Measurements from ENCODE around the gene KIAA1586. TPM values are rescaled to one million over a fixed set of nuclear protein-coding genes. Genes with fewer than 3 reads are reported as not detected.
"Not testable (repeated sequence)": the region's sequence is repeated elsewhere in the genome, so short reads cannot be mapped to it uniquely, and the experiment has no call there.

KIAA1586 gene, protein sequence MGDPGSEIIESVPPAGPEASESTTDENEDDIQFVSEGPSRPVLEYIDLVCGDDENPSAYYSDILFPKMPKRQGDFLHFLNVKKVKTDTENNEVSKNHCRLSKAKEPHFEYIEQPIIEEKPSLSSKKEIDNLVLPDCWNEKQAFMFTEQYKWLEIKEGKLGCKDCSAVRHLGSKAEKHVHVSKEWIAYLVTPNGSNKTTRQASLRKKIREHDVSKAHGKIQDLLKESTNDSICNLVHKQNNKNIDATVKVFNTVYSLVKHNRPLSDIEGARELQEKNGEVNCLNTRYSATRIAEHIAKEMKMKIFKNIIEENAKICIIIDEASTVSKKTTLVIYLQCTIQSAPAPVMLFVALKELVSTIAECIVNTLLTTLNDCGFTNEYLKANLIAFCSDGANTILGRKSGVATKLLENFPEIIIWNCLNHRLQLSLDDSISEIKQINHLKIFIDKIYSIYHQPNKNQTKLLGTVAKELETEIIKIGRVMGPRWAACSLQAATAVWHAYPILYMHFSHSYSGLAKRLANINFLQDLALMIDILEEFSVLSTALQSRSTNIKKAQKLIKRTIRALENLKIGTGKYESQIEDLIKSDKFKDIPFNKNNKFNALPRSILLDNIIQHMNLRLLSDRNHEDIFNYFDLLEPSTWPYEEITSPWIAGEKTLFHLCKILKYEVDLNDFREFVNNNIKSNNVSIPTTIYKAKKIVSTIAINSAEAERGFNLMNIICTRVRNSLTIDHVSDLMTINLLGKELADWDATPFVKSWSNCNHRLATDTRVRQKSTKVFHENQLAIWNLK
- 9.8 and 19.2 TPM in 2 replicates for total RNA-seq (2014; rRNA removed; shearing (Covaris generic))

DNA sequence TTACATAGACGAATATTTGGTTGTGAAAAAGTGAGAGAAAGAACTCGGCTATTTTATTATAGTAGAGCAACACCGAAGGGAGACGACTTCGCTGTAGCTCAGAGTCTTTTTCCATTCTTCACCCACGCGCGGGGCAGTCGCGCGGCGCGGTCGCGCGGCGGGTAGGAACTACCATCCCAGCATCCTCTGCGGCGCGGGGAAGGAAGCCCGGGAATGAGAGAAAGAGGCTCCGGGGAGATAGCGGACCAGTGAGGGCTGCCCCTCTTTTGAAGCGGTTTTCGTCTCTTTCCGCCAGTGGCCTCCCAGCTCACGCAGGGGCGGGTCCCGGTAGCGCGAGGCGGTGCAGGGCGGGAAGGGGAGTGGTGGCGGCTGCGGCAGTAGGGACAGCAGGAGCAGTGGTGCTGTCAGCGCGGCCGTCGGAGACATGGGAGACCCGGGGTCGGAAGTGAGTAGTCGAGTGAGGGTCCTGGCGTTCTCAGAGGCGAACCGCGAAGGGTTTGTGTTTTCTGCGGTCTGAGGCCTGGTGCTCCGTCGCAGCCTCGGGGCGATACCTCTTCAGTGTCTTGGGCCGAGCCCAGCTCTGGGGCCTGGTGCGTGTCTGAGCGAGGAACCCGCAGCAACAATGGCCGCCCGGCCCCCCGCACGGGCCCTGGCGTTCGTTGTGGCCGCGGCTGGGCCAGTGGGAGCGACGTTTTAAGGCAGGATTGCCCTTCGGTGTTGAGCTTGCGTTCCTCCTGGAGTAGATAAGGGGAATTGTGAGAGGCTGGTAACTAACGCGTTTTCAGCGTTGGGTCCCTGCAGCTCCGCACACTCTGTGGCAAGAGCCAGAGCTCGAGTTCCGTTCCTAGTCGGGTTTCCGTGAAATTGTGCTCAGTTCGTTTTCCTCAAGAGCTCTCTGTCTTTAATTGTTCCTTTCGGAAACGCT lies at the start of gene KIAA1586:
KIAA1586 (plus strand) TSS at position 362 of the 925 bp plus-strand sequence; CDS start at position 425, 63 bp downstream.
- not testable (repeated sequence) for H3K27me3 ChIP-seq (ENCODE audit: control insufficient read depth, insufficient read depth, low read length); H3K36me3 ChIP-seq (replicated peaks; ENCODE audit: control insufficient read depth, insufficient read depth, low read length)
- DNase-seq: peak; percentile 87
- peak within 1 kb of the TSS; percentile 61 for H3K4me3 ChIP-seq (ENCODE audit: insufficient read depth, low read depth, low read length)

DNA sequence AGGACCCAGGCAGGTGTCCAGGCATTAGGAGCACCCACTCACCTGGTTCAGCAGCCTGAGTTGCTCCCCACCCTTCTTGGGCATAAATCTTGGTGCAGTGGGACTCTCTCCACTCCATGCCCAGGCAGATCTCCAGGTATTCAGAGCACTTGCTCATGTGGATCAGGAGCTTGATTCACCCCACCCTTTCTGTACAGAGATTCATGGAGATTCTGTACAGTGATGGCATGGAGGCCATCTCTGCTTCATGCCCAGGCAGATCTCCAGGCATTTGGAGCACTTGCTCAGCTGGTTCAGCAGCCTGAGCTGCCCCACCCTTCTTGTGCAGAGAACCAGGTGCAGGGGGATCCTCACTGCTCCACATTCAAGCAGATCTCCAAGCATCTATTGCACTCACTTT lies 47.4 kb upstream of the KIAA1586 start:
- no peak overlapping the region for H3K4me3 ChIP-seq (ENCODE audit: insufficient read depth, low read depth, low read length)
- no peaks in the 10 kb centered on the region for H3K27me3 ChIP-seq (ENCODE audit: control insufficient read depth, insufficient read depth, low read length)
- no peaks in the 10 kb centered on the region for H3K36me3 ChIP-seq (replicated peaks; ENCODE audit: control insufficient read depth, insufficient read depth, low read length)

GRCh38 chr6:56999748-57000147 lies 46.7 kb upstream of the KIAA1586 start:
- not testable (repeated sequence) for H3K27me3 ChIP-seq (ENCODE audit: control insufficient read depth, insufficient read depth, low read length); DNase-seq; H3K36me3 ChIP-seq (replicated peaks; ENCODE audit: control insufficient read depth, insufficient read depth, low read length); H3K4me3 ChIP-seq (ENCODE audit: insufficient read depth, low read depth, low read length)

More for the DNA sequence above, 47.4 kb upstream of the KIAA1586 start:
- no peak for DNase-seq

DNA sequence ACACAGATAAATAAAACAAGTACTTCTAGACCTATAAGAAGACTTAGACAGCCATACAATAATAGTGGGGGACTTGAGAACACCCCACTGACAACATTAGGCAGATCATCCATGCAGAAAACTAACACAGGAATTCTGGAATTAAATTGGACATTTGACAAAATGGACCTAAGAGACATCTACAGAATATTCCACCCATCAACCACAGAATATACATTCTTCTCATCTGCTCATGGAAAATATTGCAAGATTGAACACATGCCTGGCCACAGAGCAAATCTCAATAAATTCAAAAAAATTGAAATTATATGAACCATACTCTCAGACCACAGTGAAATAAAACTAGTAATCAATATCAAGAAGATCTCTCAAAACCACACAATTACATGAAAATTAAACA lies 44.3 kb upstream of the KIAA1586 start:
- Histone ChIP-seq H3K36me3 (replicated peaks; ENCODE audit: control insufficient read depth, insufficient read depth, low read length) (no peaks in the 10 kb centered on the region), H3K4me3 (ENCODE audit: insufficient read depth, low read depth, low read length) (no peak overlapping the region), H3K27me3 (ENCODE audit: control insufficient read depth, insufficient read depth, low read length) (no peaks in the 10 kb centered on the region)
- DNase-seq: no peak

DNA sequence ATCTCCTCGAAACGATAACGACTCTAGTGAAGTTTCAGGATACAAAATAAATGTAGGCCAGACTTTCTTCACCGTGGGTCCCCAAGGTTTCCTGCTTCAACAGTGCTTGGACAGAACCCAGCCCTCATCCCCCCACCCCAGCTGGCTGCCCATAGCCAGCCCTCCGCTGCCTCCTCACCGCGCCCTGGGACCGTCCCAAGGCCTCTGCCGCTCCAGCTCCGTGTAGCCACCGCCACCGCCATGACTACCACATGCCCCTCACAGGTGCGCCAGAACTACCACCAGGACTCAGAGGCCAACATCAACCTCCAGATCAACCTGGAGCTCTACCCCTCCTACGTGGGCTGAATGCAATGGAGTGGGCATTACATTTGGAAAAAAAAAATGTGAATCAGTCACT lies 42.2 kb upstream of the KIAA1586 start:
- no peaks in the 10 kb centered on the region for H3K36me3 ChIP-seq (replicated peaks; ENCODE audit: control insufficient read depth, insufficient read depth, low read length)

GRCh38 chr6:57006101-57006500 lies 40.4 kb upstream of the KIAA1586 start:
- no peaks in the 10 kb centered on the region for H3K27me3 ChIP-seq (ENCODE audit: control insufficient read depth, insufficient read depth, low read length)
- no peak for DNase-seq
- H3K4me3 ChIP-seq (ENCODE audit: insufficient read depth, low read depth, low read length): no peak overlapping the region
- no peaks in the 10 kb centered on the region for H3K36me3 ChIP-seq (replicated peaks; ENCODE audit: control insufficient read depth, insufficient read depth, low read length)

More for the DNA sequence above, 42.2 kb upstream of the KIAA1586 start:
- no peak overlapping the region for H3K4me3 ChIP-seq (ENCODE audit: insufficient read depth, low read depth, low read length)
- no peak for DNase-seq
- H3K27me3 ChIP-seq (ENCODE audit: control insufficient read depth, insufficient read depth, low read length): no peaks in the 10 kb centered on the region

- H3K36me3 ChIP-seq (replicated peaks; ENCODE audit: control insufficient read depth, insufficient read depth, low read length); H3K4me3 ChIP-seq (ENCODE audit: insufficient read depth, low read depth, low read length); DNase-seq; H3K27me3 ChIP-seq (ENCODE audit: control insufficient read depth, insufficient read depth, low read length): not testable (repeated sequence)
Measured at GRCh38 chr6:57008069-57008468, 38.4 kb upstream of the KIAA1586 start.

GRCh38 chr6:57013521-57013926 lies 33.0 kb upstream of the KIAA1586 start:
- H3K27me3 ChIP-seq (ENCODE audit: control insufficient read depth, insufficient read depth, low read length): no peaks in the 10 kb centered on the region
- no peaks in the 10 kb centered on the region for H3K36me3 ChIP-seq (replicated peaks; ENCODE audit: control insufficient read depth, insufficient read depth, low read length)
- DNase-seq: no peak
- no peak overlapping the region for H3K4me3 ChIP-seq (ENCODE audit: insufficient read depth, low read depth, low read length)

DNA sequence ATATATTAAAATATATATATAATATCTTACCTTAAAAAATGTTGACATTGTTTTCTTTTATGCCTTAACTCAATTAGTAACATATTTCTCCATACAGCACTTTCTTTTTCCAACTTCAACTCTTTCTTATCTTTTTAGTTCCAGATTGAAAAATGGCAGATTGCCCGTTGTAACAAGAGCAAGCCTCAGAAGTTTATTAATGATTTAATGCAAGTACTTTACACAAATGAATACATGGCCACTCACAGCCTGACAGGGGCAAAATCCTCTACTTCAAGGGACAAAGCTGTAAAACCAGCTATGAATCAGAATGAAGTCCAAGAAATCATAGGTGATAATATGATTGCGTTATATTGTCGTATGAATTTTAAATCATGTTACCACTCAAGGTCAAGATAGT lies 29.4 kb upstream of the KIAA1586 start:
- Histone ChIP-seq H3K36me3 (replicated peaks; ENCODE audit: control insufficient read depth, insufficient read depth, low read length) (no peaks in the 10 kb centered on the region), H3K27me3 (ENCODE audit: control insufficient read depth, insufficient read depth, low read length) (no peaks in the 10 kb centered on the region), H3K4me3 (ENCODE audit: insufficient read depth, low read depth, low read length) (no peak overlapping the region)
- no peak for DNase-seq

- H3K4me3 ChIP-seq (ENCODE audit: insufficient read depth, low read depth, low read length): no peak overlapping the region
- DNase-seq: no peak
- no peaks in the 10 kb centered on the region for H3K36me3 ChIP-seq (replicated peaks; ENCODE audit: control insufficient read depth, insufficient read depth, low read length)
- H3K27me3 ChIP-seq (ENCODE audit: control insufficient read depth, insufficient read depth, low read length): no peaks in the 10 kb centered on the region
Measured at GRCh38 chr6:57017841-57018240, 28.7 kb upstream of the KIAA1586 start.

- Histone ChIP-seq H3K4me3 (ENCODE audit: insufficient read depth, low read depth, low read length) (no peak overlapping the region), H3K27me3 (ENCODE audit: control insufficient read depth, insufficient read depth, low read length) (no peaks in the 10 kb centered on the region), H3K36me3 (replicated peaks; ENCODE audit: control insufficient read depth, insufficient read depth, low read length) (no peaks in the 10 kb centered on the region)
- DNase-seq: no peak
Measured at GRCh38 chr6:57019434-57019833, 27.1 kb upstream of the KIAA1586 start.

DNA sequence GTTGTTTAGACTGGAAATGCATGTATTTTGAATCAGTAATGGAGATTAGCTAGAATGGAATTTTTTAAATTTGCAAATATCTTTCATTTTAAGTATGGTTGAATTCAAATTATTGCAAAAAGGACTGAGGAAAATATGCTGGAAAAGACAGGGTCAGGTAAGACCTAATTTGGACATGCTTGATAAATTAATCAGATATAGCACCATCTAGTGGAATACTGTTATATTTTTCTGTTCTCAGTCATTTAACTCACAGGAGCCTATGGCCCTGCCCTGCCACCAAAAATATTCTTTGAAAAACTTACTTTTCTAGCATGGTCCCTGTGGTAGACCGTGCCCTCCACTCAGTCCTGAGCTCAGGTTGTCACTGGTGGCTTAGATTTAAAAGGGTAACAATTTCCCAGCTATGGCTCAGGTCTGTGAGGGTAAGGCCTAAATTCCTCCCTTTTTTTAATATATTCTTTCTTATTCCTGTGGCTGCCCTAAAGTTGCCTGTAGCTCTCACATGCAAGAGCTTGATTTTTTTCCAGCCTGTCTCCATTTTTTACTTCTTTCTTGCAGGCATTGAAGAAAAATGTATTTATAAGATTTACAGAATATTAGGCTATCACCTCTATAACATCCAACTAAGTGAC lies 25.3 kb upstream of the KIAA1586 start:
- DNase-seq: peak; percentile 36
- no peaks in the 10 kb centered on the region for H3K36me3 ChIP-seq (replicated peaks; ENCODE audit: control insufficient read depth, insufficient read depth, low read length)
- no peaks in the 10 kb centered on the region for H3K27me3 ChIP-seq (ENCODE audit: control insufficient read depth, insufficient read depth, low read length)
- H3K4me3 ChIP-seq (ENCODE audit: insufficient read depth, low read depth, low read length): no peak overlapping the region

- Histone ChIP-seq H3K36me3 (replicated peaks; ENCODE audit: control insufficient read depth, insufficient read depth, low read length) (no peaks in the 10 kb centered on the region), H3K4me3 (ENCODE audit: insufficient read depth, low read depth, low read length) (no peak overlapping the region), H3K27me3 (ENCODE audit: control insufficient read depth, insufficient read depth, low read length) (no peaks in the 10 kb centered on the region)
- no peak for DNase-seq
Measured at GRCh38 chr6:57024321-57024720, 22.2 kb upstream of the KIAA1586 start.

DNA sequence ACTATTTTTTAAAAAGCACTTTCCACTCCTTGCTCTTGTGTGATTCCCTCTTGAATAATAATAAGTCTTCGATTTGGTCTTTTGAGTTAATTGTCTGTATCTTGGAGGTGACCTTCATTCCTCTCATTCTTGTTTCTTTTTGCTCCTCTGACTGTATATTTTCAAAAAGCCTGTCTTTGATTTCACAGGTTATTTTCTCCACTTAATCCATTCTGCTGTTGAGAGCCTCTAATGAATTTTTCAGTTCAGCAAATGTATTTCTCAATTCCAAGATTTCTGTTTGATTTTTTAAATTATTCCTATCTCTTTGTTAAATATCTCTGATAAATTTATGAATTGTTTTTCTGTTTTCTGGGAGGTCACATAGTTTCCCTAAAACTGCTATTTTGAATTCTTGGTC lies 21.7 kb upstream of the KIAA1586 start:
- Histone ChIP-seq H3K27me3 (ENCODE audit: control insufficient read depth, insufficient read depth, low read length) (no peaks in the 10 kb centered on the region), H3K4me3 (ENCODE audit: insufficient read depth, low read depth, low read length) (no peak overlapping the region), H3K36me3 (replicated peaks; ENCODE audit: control insufficient read depth, insufficient read depth, low read length) (no peaks in the 10 kb centered on the region)
- no peak for DNase-seq
